Kidney (tissue), 14 donors: ENCODE measurements around the gene CRADD. TPM values are rescaled to one million over a fixed set of nuclear protein-coding genes. Genes with fewer than 3 reads are reported as not detected.

Experiments used
- DNase-seq, 5 donors: peaks; one replicate each; pipeline ENCODE4 v3.0.0-alpha.2; 2013 to 2020
- FAIRE-seq: peaks from 2 replicates; lab custom pipeline; 2012; peaks lifted over from hg19 to GRCh38; lab: Jason Lieb, UNC
- H3K27ac ChIP-seq, 2 donors: one replicate each; pipeline ENCODE4 v1.7.0; 2013; ENCODE audit warnings: low read depth in 2 of 2, low read length in 2 of 2, inconsistent platforms in 1 of 2
- H3K27me3 ChIP-seq: one replicate; pipeline ENCODE4 v1.7.1; 2013; ENCODE audit warnings: low read length, inconsistent platforms; ENCODE audit not compliant: control insufficient read depth, insufficient read depth
- H3K36me3 ChIP-seq, 3 donors: one replicate each; pipeline versions ENCODE4 v1.7.0 to v1.7.1; 2013; ENCODE audit warnings: low read length in 3 of 3, control low read depth in 1 of 3, inconsistent platforms in 1 of 3; ENCODE audit not compliant: insufficient read depth in 3 of 3, control insufficient read depth in 2 of 3
- H3K4me1 ChIP-seq, 3 donors: one replicate each; pipeline versions ENCODE4 v1.7.0 to v1.7.1; 2013; ENCODE audit warnings: low read length in 3 of 3, inconsistent platforms in 1 of 3, low read depth in 1 of 3; ENCODE audit not compliant: control insufficient read depth in 2 of 3, insufficient read depth in 2 of 3
- H3K4me3 ChIP-seq, 3 donors: one replicate each; pipeline versions ENCODE4 v1.7.0 to v1.8.1; 2013; ENCODE audit warnings: low read length in 3 of 3, control low read depth in 1 of 3, inconsistent platforms in 1 of 3
- H3K9ac ChIP-seq, 3 donors: one replicate each; pipeline versions ENCODE4 v1.7.0 to v1.7.1; 2013; ENCODE audit warnings: low read length in 3 of 3, control low read depth in 1 of 3, inconsistent platforms in 1 of 3
- H3K9me3 ChIP-seq, 3 donors: one replicate each; pipeline versions ENCODE4 v1.7.0 to v1.7.1; 2013; ENCODE audit warnings: low read length in 3 of 3, control low read depth in 1 of 3, inconsistent platforms in 1 of 3; ENCODE audit not compliant: control insufficient read depth in 2 of 3, insufficient read depth in 1 of 3
- intact Hi-C: fragments of 100-400 bp; cut with DNase I; formaldehyde crosslinking; loops from one replicate; pipeline ENCODE4 v1.11.1; 2022
- polyA plus RNA-seq: library from polyadenylated mRNA; stranded (reverse); fragments of 350-450 nt; fragmentation: Illumina TruSeq; extraction: RNeasy Lipid Tissue Mini Kit (QIAGEN cat#74804); gene quantifications from one replicate; pipeline ENCODE4 v1.2.3, GENCODE V29; 2014; ENCODE audit warnings: low read depth, low replicate concordance; ENCODE audit not compliant: insufficient read depth
- total RNA-seq: library from RNA; stranded (reverse); fragmentation: NEBNext Ultra II Directional; extraction: Animal tissue kit (Norgen Biotek cat#: 25700); gene quantifications from one replicate; pipeline ENCODE4 v1.2.1, GENCODE V29; 2021
- TF ChIP-seq, protein P1 (sequence below): IDR thresholded peaks from 3 replicates; pipeline ENCODE4 v1.5.1; 2012; ENCODE audit warnings: mild to moderate bottlenecking, moderate library complexity, borderline replicate concordance; ENCODE audit not compliant: insufficient read depth; ENCODE audit errors: extremely low read depth
- donor health status: control.
- donor health status: control.
- donor health status: control.
- donor health status: control.
- donor health status: control.
- donor health status: DM: yes; HTN: yes; CAD: no.
- donor health status: Normal renal cell carcinoma (clear cell type).

CRADD gene
- total and polyA plus RNA-seq, 2 donors from 2014 or later = 19.1 to 28.8 TPM

DNA sequence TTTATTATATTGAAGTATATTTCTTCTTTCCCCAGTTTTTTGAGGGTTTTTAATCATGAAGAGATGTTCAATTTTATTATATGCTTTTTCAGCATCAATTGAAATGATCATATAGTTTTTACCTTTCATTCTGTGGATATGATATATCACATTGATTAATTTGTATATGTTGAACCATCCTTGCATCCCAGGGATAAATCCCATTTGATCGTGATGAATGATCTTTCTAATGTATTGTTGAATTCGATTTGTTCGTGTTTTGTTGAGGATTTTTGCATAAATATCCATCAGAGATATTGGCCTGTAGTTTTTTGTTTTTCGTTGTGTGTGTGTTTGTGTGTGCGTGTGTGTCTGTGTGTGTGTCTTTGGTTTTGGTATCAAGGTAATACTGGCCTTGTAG lies 196.4 kb downstream of the CRADD start:
- DNase-seq (no peak), FAIRE-seq (no peak)
- Histone ChIP-seq H3K9me3 (peaks cover 2 to 19% (median 3%) of the 10 kb centered on the region in 3 donors), H3K4me1 (no peaks in the 10 kb centered on the region), H3K27ac (no peak overlapping the region), H3K27me3 (no peaks in the 10 kb centered on the region), H3K36me3 (no peaks in the 10 kb centered on the region), H3K9ac (no peak overlapping the region), H3K4me3 (no peak overlapping the region)
- TF ChIP-seq, protein P1, sequence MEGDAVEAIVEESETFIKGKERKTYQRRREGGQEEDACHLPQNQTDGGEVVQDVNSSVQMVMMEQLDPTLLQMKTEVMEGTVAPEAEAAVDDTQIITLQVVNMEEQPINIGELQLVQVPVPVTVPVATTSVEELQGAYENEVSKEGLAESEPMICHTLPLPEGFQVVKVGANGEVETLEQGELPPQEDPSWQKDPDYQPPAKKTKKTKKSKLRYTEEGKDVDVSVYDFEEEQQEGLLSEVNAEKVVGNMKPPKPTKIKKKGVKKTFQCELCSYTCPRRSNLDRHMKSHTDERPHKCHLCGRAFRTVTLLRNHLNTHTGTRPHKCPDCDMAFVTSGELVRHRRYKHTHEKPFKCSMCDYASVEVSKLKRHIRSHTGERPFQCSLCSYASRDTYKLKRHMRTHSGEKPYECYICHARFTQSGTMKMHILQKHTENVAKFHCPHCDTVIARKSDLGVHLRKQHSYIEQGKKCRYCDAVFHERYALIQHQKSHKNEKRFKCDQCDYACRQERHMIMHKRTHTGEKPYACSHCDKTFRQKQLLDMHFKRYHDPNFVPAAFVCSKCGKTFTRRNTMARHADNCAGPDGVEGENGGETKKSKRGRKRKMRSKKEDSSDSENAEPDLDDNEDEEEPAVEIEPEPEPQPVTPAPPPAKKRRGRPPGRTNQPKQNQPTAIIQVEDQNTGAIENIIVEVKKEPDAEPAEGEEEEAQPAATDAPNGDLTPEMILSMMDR = no peak
- intact Hi-C loops = no loop called here

- FAIRE-seq (no peak), DNase-seq (no peak)
- Histone ChIP-seq H3K4me1 (no peaks in the 10 kb centered on the region), H3K9me3 (peaks cover 2 to 13% (median 3%) of the 10 kb centered on the region in 3 donors), H3K9ac (no peak overlapping the region), H3K27ac (no peak overlapping the region), H3K4me3 (no peak overlapping the region), H3K36me3 (no peaks in the 10 kb centered on the region), H3K27me3 (no peaks in the 10 kb centered on the region)
- intact Hi-C loops = no loop called here
- TF ChIP-seq, protein P1 = no peak
These were observed 198.0 kb downstream of the CRADD start for GRCh38 chr12:93875157-93875556.

DNA sequence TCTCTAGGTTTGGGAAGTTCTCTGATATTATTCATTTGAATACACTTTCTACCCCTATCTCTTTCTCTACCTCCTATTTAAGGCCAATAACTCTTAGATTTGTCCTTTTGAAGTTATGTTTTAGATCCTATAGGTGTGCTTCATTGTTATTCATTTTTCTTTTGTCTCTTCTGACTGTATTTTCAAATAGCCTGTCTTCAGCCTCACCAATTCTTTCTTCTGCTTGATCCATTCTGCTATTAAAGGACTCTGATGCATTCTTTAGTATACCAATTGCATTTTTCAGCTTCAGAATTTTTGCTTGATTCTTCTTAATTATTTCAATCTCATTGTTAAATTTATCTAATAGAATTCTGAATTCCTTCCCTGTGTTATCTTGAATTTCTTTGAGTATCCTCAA lies 199.2 kb downstream of the CRADD start:
- Histone ChIP-seq H3K27ac (no peak overlapping the region), H3K9me3 (peaks cover 2 to 13% (median 3%) of the 10 kb centered on the region in 3 donors), H3K9ac (no peak overlapping the region), H3K36me3 (no peaks in the 10 kb centered on the region), H3K4me1 (peaks cover 0 to 2% (median 0%) of the 10 kb centered on the region in 3 donors), H3K4me3 (no peak overlapping the region), H3K27me3 (no peaks in the 10 kb centered on the region)
- DNase-seq = no peak
- intact Hi-C loops = no loop called here
- FAIRE-seq = no peak
- TF ChIP-seq, protein P1 = no peak

DNA sequence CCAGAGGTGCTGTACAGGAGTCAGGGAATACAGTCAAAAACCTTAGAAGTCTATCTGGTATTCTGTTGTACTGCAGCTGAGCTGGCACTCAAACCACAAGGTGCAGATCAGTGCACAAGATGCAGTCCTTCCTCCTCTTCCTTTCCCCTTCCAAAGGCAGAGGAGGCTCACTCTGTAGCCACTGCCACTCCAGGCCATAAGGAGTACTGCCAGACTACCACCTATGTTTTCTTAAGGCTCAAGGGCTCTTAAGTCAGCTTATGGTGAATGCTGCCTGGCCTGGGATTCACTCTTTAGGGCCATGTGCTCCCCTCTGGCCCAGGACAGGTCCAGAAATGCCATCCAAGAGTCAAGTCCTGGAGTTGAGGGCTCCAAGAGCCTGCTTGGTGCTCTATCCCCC lies 200.3 kb downstream of the CRADD start:
- Histone ChIP-seq H3K27me3 (no peaks in the 10 kb centered on the region), H3K36me3 (no peaks in the 10 kb centered on the region), H3K9ac (no peak overlapping the region), H3K4me1 (peaks cover 0 to 2% (median 0%) of the 10 kb centered on the region in 3 donors), H3K27ac (no peak overlapping the region), H3K4me3 (no peak overlapping the region), H3K9me3 (peaks cover 0 to 2% (median 2%) of the 10 kb centered on the region in 3 donors)
- no peak for DNase-seq
- TF ChIP-seq, protein P1 = no peak
- intact Hi-C loops = no loop called here
- no peak for FAIRE-seq
